D721Med (cell line): ENCODE data around the gene LIPA.

Source experiments
- DNase-seq: peaks from one replicate; pipeline ENCODE4 v3.0.0; 2011; ENCODE audit warnings: low spot score; ENCODE audit not compliant: insufficient read length
- FAIRE-seq: peaks from 2 replicates; lab custom pipeline; 2011; peaks lifted over from hg19 to GRCh38; lab: Jason Lieb, UNC
- CTCF ChIP-seq: IDR thresholded peaks from 2 replicates; pipeline ENCODE4 v1.5.1; 2012; ENCODE audit warnings: mild to moderate bottlenecking, control low read depth; ENCODE audit not compliant: insufficient read depth; ENCODE audit errors: missing control alignments

LIPA gene

GRCh38 chr10:89270153-89270483 lies 18.5 kb upstream of the LIPA start:
- no peak for TF ChIP-seq CTCF
- no peak for FAIRE-seq
- DNase-seq = no peak

DNA sequence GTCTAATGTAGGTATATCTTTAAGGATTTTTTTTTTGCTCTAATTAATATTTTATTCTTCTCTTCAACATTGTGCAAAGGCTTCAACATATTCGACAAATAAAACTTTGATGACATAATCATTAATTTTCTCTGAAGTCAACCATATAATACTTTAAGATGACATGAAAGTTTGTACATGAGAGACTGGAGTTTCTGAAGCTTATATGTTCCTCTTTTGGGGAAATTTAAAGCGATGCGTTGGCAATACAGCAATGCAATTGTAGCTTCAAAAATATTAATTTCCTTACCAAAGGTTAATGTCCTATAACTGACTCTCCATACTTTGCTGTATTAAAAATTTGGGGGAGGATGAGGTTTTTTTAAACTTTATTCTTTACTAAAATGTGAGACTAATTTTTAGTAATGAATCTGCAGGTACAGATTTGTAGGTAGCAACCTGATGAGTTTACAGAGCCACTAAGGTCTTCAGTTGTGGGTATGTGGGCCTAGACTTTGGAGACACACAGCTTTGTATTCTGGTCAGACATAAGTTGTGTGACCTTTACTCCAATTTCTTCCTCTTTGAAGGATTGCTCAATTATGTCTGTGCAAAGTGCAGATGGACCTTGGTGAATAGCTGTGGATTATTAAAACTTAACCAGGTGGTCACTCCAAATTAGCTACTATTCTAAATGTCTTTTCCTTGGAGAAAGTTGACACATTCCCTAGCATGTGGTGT lies 18.0 kb upstream of the LIPA start:
- FAIRE-seq (no peak), DNase-seq (no peak)
- TF ChIP-seq CTCF = no peak

DNA sequence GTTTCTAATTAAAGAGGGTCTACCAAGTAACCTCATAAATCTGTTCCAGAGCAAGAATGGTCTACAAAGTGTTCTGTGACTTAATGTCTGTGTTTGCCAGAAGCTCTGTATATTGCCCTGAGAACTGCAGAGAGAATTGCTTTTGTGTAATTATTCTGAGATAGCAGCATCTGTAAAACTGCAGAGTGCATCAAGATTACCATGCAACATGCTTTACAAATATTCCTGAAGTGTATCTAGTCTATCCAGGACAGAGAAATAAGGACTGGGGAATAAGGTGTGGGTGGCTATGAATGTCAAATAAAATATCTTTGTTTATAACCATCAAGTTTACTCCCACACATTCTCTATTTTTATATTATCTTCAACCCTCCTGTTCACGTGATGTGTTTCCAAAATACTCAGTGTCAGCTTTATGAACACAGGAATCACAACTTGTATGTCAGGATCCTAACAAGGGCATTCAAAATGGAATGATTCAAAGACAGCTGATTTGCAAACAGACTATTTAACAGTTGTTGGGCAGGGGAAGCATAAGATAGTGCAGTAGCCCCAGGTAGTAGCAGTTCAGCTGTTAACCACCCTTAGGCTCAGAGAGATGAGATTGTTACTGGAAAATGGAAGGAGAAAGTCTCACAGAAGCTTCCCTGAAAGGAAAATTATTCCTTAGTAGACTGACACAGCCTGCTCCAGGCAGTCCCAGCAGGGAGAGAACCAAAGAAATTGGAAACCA lies 15.3 kb upstream of the LIPA start:
- TF ChIP-seq CTCF = no peak
- FAIRE-seq (no peak), DNase-seq (no peak)

- DNase-seq (no peak), FAIRE-seq (no peak)
- no peak for TF ChIP-seq CTCF
Observed at GRCh38 chr10:89263531-89263930, 12.0 kb upstream of the LIPA start.

- no peak for TF ChIP-seq CTCF
- DNase-seq = no peak
- no peak for FAIRE-seq
Observed at GRCh38 chr10:89263091-89263490, 11.5 kb upstream of the LIPA start.

- FAIRE-seq (no peak), DNase-seq (no peak)
- TF ChIP-seq CTCF = no peak
Observed at GRCh38 chr10:89262086-89263051, 10.8 kb upstream of the LIPA start.
